Upper lobe of left lung (tissue), 6 donors: ENCODE results near the gene DIP2C. TPM values are rescaled to one million over a fixed set of nuclear protein-coding genes. Genes with fewer than 3 reads are reported as not detected.
A peak's percentile ranks its signal among the peaks of the same experiment; 100 is the strongest.
"Not testable (repeated sequence)": the region's sequence is repeated elsewhere in the genome, so short reads cannot be mapped to it uniquely, and the experiment has no call there.

Experiments
- ATAC-seq, 2 donors: fragments of 200-7000 bp; cut with Tn5 transposase; one replicate each; pipeline ENCODE4 v1.9.1; 2022; ENCODE audit warnings: mild to moderate bottlenecking in 2 of 2, moderate library complexity in 2 of 2; ENCODE audit not compliant: low FRiP score in 2 of 2
- DNase-seq, 2 donors: peaks; one replicate each; pipeline ENCODE4 v3.0.0-alpha.2; 2019 to 2020
- H3K27ac ChIP-seq, 4 donors: fragments of 200-600 bp; sonication (generic); one replicate each; pipeline ENCODE4 v1.5.1; 2016 to 2019
- H3K27me3 ChIP-seq, 4 donors: fragments of 200-600 bp; sonication (generic); one replicate each; pipeline ENCODE4 v1.5.1; 2017 to 2019
- H3K36me3 ChIP-seq, 4 donors: fragments of 200-600 bp; sonication (generic); one replicate each; pipeline ENCODE4 v1.5.1; 2016 to 2019
- H3K4me1 ChIP-seq, 4 donors: fragments of 200-600 bp; sonication (generic); one replicate each; pipeline ENCODE4 v1.5.1; 2018 to 2019
- H3K4me3 ChIP-seq, 4 donors: fragments of 200-600 bp; sonication (generic); one replicate each; pipeline ENCODE4 v1.5.1; 2017 to 2019; ENCODE audit warnings: mild to moderate bottlenecking in 2 of 4, moderate library complexity in 1 of 4
- H3K9me3 ChIP-seq, 4 donors: fragments of 200-600 bp; sonication (generic); one replicate each; pipeline ENCODE4 v1.5.1; 2018 to 2019
- EP300 ChIP-seq, 4 donors: sonication (generic); formaldehyde crosslinking; IDR thresholded peaks; one replicate each; pipeline ENCODE4 v1.5.1; 2017; ENCODE audit warnings: antibody characterized with exemption in 4 of 4, control low read depth in 2 of 4
- POLR2A ChIP-seq, 4 donors: fragments of 450-650 bp; IDR thresholded peaks; one replicate each; pipeline ENCODE4 v1.5.1; 2016 to 2017; ENCODE audit warnings: antibody characterized with exemption in 4 of 4, mild to moderate bottlenecking in 2 of 4
- POLR2AphosphoS5 ChIP-seq, 2 donors: sonication (generic); formaldehyde crosslinking; IDR thresholded peaks; one replicate each; pipeline ENCODE4 v1.5.1; 2017; ENCODE audit warnings: antibody characterized with exemption in 2 of 2
- WGBS, 2 donors: methylation state at CpG; one replicate each; pipeline ENCODE4 v1.1.5; 2017 to 2018; 5-methylcytosine and 5-hydroxymethylcytosine counted together
- total RNA-seq, 6 donors: library from RNA; depleted of rRNA in 4 of 6; stranded (reverse); fragments of >200 nt in 4 of 6; gene quantifications; one replicate each; pipeline versions ENCODE4 v1.1.0 to v1.2.1, GENCODE V29; 2016 to 2021
- TF ChIP-seq, protein P1 (sequence below), 6 experiments: fragments of 450-650 bp in 4 of 6; fragments of 200-600 bp in 2 of 6; sonication (generic) in 2 of 6; IDR thresholded peaks; one replicate each; pipeline ENCODE4 v1.5.1; 2016 to 2019; ENCODE audit warnings: antibody characterized with exemption in 6 of 6
- donor health status: DM: no; HTN: no; CAD: no; lungs with moderate emphysema.
- donor health status: DM: no; HTN: yes; CAD: no; lungs with severe emphysema.

The DIP2C gene
- total RNA-seq, 6 donors from 2014 or later, result 11.6 to 32.5 (median 14.7) TPM

DNA sequence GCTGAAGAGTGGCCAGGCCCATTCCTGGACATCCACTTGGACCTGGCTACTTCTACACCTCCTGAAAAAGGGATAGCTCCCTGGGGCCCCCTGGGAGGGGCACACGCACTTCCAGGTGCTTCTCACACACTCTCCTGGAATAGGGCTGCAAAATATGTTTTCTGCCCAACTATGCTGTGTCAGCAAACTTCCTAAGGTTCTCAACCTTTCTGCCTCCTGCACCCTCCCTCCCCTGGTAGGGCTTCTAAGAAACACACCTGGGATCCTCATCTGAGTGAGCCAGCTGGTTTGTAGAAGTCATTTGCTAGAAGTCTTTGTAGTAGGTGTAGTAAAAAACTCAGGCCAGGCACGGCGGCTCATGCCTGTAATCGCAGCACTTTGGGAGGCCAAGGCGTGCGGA is 417.7 kb downstream of the DIP2C start:
- Histone ChIP-seq H3K4me3 (no peak overlapping the region), H3K9me3 (no peaks in the 10 kb centered on the region), H3K27ac (no peak overlapping the region), H3K36me3 (peaks cover 0 to 2% (median 0%) of the 10 kb centered on the region in 4 donors), H3K4me1 (no peaks in the 10 kb centered on the region), H3K27me3 (no peaks in the 10 kb centered on the region)
- TF ChIP-seq POLR2A (IDR thresholded peaks at IDR 0.05) (no peak), EP300 (IDR thresholded peaks at IDR 0.05) (no peak), POLR2AphosphoS5 (IDR thresholded peaks at IDR 0.05) (no peak)
- TF ChIP-seq, protein P1, sequence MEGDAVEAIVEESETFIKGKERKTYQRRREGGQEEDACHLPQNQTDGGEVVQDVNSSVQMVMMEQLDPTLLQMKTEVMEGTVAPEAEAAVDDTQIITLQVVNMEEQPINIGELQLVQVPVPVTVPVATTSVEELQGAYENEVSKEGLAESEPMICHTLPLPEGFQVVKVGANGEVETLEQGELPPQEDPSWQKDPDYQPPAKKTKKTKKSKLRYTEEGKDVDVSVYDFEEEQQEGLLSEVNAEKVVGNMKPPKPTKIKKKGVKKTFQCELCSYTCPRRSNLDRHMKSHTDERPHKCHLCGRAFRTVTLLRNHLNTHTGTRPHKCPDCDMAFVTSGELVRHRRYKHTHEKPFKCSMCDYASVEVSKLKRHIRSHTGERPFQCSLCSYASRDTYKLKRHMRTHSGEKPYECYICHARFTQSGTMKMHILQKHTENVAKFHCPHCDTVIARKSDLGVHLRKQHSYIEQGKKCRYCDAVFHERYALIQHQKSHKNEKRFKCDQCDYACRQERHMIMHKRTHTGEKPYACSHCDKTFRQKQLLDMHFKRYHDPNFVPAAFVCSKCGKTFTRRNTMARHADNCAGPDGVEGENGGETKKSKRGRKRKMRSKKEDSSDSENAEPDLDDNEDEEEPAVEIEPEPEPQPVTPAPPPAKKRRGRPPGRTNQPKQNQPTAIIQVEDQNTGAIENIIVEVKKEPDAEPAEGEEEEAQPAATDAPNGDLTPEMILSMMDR (IDR thresholded peaks at IDR 0.05), result no peak
- 90 to 98% methylated on average over 6 of the region's 6 CpGs for WGBS, 2 donors
- DNase-seq (no peak), ATAC-seq (no peak)

DNA sequence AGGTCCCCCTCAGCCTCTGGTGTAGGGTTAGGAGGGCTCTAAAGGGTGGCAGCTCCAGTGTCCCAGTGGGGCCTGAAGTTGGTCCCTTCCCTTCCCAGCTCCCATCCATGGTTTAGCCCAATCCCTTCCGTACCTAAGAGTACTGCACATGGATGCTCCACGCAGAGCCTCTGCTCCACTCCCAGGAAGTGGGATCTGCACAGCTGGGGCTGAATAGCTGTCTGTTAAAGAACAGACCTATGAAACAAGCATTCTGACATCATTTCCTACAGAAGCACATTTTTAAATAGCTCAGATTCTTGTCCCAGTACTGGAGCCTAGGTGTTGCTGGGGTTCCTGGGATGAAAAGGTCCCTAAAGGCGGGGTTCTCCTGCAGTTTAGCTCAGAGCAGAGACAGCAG is 418.3 kb downstream of the DIP2C start:
- Histone ChIP-seq H3K4me3 (no peak overlapping the region), H3K9me3 (no peaks in the 10 kb centered on the region), H3K27me3 (no peaks in the 10 kb centered on the region), H3K36me3 (no peaks in the 10 kb centered on the region), H3K4me1 (no peaks in the 10 kb centered on the region), H3K27ac (no peak overlapping the region)
- 84 to 100% methylated on average over 3 of the region's 3 CpGs for WGBS, 2 donors
- no peak for TF ChIP-seq POLR2A (IDR thresholded peaks at IDR 0.05)
- TF ChIP-seq EP300 (IDR thresholded peaks at IDR 0.05), result no peak
- no peak for TF ChIP-seq POLR2AphosphoS5 (IDR thresholded peaks at IDR 0.05)
- TF ChIP-seq, protein P1 (IDR thresholded peaks at IDR 0.05), result no peak
- ATAC-seq, result no peak
- DNase-seq, result no peak

DNA sequence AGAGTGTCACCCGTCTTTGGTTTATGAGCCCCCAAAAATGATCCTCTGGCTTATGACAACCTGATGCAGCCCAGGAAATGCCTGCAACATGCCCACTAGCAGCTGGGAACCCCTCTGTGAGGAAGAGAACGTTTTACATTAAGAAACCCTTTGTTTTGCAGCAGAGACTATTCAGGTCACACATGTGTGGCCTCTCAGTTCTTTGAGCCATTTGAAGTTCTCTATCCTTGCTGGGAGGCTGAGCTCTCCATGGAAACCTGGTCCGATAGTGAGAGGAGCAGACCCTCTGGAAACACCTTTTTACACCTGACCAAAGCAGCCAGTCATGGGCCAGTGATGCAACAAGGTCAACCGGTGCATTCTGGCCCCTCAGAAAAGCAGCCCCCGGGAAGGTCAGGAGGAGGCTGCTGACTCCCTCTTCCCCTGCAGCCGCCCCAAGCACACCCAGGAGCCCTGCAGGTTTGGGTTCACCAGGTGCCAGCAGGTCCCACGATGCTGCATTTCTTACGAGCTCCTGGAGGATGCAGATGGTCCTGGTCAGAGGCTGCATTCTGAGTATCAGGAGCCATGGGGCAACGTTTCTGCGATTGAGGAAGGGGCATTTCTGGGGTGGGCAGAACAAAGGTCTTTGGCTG is 419.9 kb downstream of the DIP2C start:
- Histone ChIP-seq H3K36me3 (no peaks in the 10 kb centered on the region), H3K9me3 (no peaks in the 10 kb centered on the region), H3K27ac (no peak overlapping the region), H3K27me3 (no peaks in the 10 kb centered on the region), H3K4me3 (no peak overlapping the region), H3K4me1 (no peaks in the 10 kb centered on the region)
- TF ChIP-seq, protein P1 (IDR thresholded peaks at IDR 0.05), result no peak
- TF ChIP-seq EP300 (IDR thresholded peaks at IDR 0.05), result no peak
- no peak for TF ChIP-seq POLR2AphosphoS5 (IDR thresholded peaks at IDR 0.05)
- no peak for TF ChIP-seq POLR2A (IDR thresholded peaks at IDR 0.05)
- no peak for DNase-seq
- WGBS, 2 donors, result 50 to 82% methylated on average over 2 to 10 of the region's 10 CpGs
- ATAC-seq, result no peak

GRCh38 chr10:267705-268104 is 421.8 kb downstream of the DIP2C start:
- no peaks in the 10 kb centered on the region for H3K27me3 ChIP-seq
- WGBS, 2 donors, result 84 to 89% methylated on average over 11 of the region's 11 CpGs
- DNase-seq, result no peak
- no peaks in the 10 kb centered on the region for H3K36me3 ChIP-seq
- no peaks in the 10 kb centered on the region for H3K9me3 ChIP-seq
- TF ChIP-seq, protein P1 (IDR thresholded peaks at IDR 0.05), result no peak
- TF ChIP-seq POLR2AphosphoS5 (IDR thresholded peaks at IDR 0.05) (no peak), EP300 (IDR thresholded peaks at IDR 0.05) (no peak), POLR2A (IDR thresholded peaks at IDR 0.05) (no peak)
- ATAC-seq, result no peak
- H3K4me1 ChIP-seq, result no peaks in the 10 kb centered on the region
- H3K4me3 ChIP-seq, result no peak overlapping the region
- H3K27ac ChIP-seq, result no peak overlapping the region

- WGBS, 2 donors, result 48 to 76% methylated on average over 8 of the region's 8 CpGs
- ATAC-seq, result no peak
- H3K4me3 ChIP-seq, result no peak overlapping the region
- no peaks in the 10 kb centered on the region for H3K27me3 ChIP-seq
- no peaks in the 10 kb centered on the region for H3K9me3 ChIP-seq
- no peaks in the 10 kb centered on the region for H3K4me1 ChIP-seq
- no peak for DNase-seq
- TF ChIP-seq POLR2AphosphoS5 (IDR thresholded peaks at IDR 0.05), result peak in 1 of 2 donors; percentile 15
- TF ChIP-seq EP300 (IDR thresholded peaks at IDR 0.05), result no peak
- no peak for TF ChIP-seq POLR2A (IDR thresholded peaks at IDR 0.05)
- TF ChIP-seq, protein P1 (IDR thresholded peaks at IDR 0.05), result no peak
- H3K27ac ChIP-seq, result no peak overlapping the region
- H3K36me3 ChIP-seq, result no peaks in the 10 kb centered on the region
Observed at GRCh38 chr10:266974-267425, 422.5 kb downstream of the DIP2C start.

DNA sequence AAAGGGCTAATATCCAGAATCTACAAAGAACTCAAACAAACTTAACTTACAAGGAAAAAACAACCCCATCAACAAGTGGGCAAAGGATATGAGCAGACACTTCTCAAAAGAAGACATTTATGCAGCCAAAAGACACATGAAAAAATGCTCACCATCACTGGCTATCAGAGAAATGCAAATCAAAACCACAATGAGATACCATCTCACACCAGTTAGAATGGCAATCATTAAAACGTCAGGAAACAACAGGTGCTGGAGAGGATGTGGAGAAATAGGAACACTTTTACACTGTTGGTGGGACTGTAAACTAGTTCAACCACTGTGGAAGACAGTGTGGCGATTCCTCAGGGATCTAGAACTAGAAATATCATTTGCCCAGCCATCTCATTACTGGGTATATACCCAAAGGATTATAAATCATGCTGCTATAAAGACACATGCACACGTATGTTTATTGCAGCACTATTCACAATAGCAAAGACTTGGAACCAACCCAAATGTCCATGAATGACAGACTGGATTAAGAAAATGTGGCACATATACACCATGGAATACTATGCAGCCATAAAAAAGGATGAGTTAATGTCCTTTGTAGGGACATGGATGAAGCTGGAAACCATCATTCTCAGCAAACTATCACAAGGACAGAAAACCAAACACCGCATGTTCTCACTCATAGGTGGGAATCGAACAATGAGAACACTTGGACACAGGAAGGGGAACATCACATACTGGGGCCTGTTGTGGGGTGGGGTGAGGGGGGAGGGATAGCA is 423.5 kb downstream of the DIP2C start:
- ATAC-seq, H3K36me3 ChIP-seq, H3K27me3 ChIP-seq, DNase-seq, H3K27ac ChIP-seq, H3K9me3 ChIP-seq, H3K4me3 ChIP-seq, H3K4me1 ChIP-seq: not testable (repeated sequence)
- 65 to 94% methylated on average over 3 to 4 of the region's 5 CpGs for WGBS, 2 donors

DNA sequence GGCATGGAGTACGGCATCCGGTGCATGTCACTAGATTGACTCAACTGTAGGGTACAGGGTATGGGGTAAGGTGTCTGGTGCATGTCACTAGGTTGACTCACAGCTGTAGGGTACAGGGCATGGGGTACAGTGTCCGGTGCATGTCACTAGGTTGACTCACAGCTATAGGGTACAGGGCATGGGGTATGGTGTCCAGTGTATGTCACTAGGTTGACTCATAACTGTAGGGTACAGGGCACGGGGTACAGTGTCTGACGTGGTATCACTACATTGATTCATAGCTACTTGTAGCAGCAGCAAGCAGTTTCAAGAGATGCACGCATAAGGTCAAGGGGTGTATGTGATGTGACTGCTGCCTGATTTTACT is 424.4 kb downstream of the DIP2C start:
- H3K4me1 ChIP-seq, H3K27me3 ChIP-seq, H3K9me3 ChIP-seq, H3K27ac ChIP-seq, H3K4me3 ChIP-seq, DNase-seq, H3K36me3 ChIP-seq, ATAC-seq: not testable (repeated sequence)
- WGBS, 2 donors, result 85 to 89% methylated on average over 6 of the region's 6 CpGs
